HG02798 (cell line): Measurements from ENCODE around the gene RARS1.

Experiments
- ATAC-seq: cut with Tn5 transposase; IDR thresholded peaks from one replicate; pipeline ENCODE4 v1.9.1; 2021; ENCODE audit warnings: mild to moderate bottlenecking; ENCODE audit not compliant: unreplicated experiment, poor library complexity

Gene RARS1

DNA sequence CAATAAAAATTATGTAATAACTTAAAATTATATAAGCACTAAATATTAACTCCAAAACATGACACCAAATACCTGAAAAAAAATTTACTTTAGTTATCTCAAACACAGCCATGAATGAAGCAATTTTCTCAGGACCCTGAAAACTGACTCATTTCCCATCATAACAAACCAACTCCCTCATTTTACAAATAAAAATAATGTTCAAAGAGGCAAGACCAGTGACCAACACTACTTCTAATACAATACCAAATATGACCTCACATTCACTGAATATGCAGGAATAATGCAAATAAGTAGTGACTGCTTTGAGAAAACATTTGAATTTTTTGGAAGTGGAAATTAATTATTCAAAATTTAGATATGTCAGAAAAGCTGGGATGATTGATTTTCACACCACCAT, 64.4 kb downstream of the RARS1 start:
- no peak for ATAC-seq

DNA sequence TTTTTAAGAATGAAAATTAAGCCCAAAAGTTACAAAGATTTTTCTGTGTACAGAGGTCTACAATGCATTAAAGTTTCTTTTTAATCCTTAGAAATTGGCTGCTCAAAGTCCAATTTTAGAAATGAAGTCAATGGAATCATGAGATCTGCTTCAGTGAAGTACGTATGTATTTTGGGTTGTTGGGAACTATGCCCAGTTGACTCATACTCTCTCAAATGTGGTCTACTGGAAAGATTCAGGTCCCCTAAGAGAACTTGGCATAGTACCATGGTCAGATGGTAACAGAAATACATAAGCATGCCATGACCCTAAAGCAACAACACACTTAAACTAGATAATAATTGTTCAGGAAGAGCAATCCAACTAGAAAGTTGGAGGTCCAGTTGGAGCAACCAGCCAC, 65.9 kb downstream of the RARS1 start:
- no peak for ATAC-seq

GRCh38 chr5:168553377-168554130, 67.3 kb downstream of the RARS1 start:
- ATAC-seq: no peak

- ATAC-seq: no peak
Measured at GRCh38 chr5:168557389-168557788, 71.1 kb downstream of the RARS1 start.

DNA sequence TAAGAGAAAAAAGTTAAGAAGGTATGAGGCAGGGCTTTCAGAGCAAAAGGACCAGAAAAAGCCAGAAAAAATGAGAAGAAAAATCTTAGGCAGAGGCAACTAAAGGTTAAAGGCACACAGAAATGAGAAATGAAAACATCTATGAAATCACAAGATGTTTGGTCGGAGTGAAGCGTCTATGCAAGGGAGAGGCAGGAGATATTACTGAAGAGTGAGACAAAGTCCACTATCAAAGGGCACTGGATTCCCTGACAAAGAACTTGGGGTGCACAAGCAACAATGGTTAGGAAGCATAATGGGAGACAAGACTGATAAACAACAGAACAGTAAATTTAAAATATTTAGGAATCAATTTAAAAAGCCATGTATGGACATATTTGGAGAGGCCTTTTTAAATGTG, 76.0 kb downstream of the RARS1 start:
- ATAC-seq: no peak

- ATAC-seq: no peak
Measured at GRCh38 chr5:168563959-168564358, 77.7 kb downstream of the RARS1 start.

GRCh38 chr5:168568738-168569137, 82.5 kb downstream of the RARS1 start:
- no peak for ATAC-seq
